ENCODE results near the gene MBD5. TPM values are rescaled to one million over a fixed set of nuclear protein-coding genes. Genes with fewer than 3 reads are reported as not detected.

Gene MBD5
- total and polyA plus RNA-seq, 4 donors = 5.7 to 140 (median 21.2) TPM

GRCh38 chr2:148106331-148106730, 85.4 kb downstream of the MBD5 start:
- no peaks in the 10 kb centered on the region for H3K4me1 ChIP-seq (ENCODE audit: control insufficient read depth in 5 of 5, insufficient read depth in 5 of 5, low read length in 5 of 5)
- H3K27me3 ChIP-seq (ENCODE audit: control insufficient read depth in 3 of 3, insufficient read depth in 3 of 3, low read length in 2 of 3) = no peaks in the 10 kb centered on the region
- no peak overlapping the region for H3K27ac ChIP-seq (ENCODE audit: low read depth in 1 of 2, low read length in 1 of 2)
- TF ChIP-seq CTCF (IDR thresholded peaks at IDR 0.05; ENCODE audit: control extremely low read depth, extremely low read depth) = no peak
- no peak overlapping the region for H3K4me3 ChIP-seq
- DNase-seq (no peak), ATAC-seq (ENCODE audit: insufficient read depth, low FRiP score) (no peak)
- peaks cover 0 to 3% (median 0%) of the 10 kb centered on the region in 4 donors for H3K36me3 ChIP-seq (ENCODE audit: control insufficient read depth in 4 of 4, insufficient read depth in 4 of 4, low read length in 4 of 4)
- no peaks in the 10 kb centered on the region for H3K9me3 ChIP-seq (ENCODE audit: control insufficient read depth in 4 of 4, insufficient read depth in 3 of 4, low read length in 3 of 4)
- no peak overlapping the region for H3K9ac ChIP-seq (ENCODE audit: insufficient read depth in 1 of 2, low read length in 2 of 2)

GRCh38 chr2:148108385-148108784, 87.5 kb downstream of the MBD5 start:
- no peak for DNase-seq
- no peak for TF ChIP-seq CTCF (IDR thresholded peaks at IDR 0.05; ENCODE audit: control extremely low read depth, extremely low read depth)
- H3K27me3 ChIP-seq (ENCODE audit: control insufficient read depth in 3 of 3, insufficient read depth in 3 of 3, low read length in 2 of 3) = no peaks in the 10 kb centered on the region
- H3K4me3 ChIP-seq = no peak overlapping the region
- no peak overlapping the region for H3K9ac ChIP-seq (ENCODE audit: insufficient read depth in 1 of 2, low read length in 2 of 2)
- no peak for ATAC-seq (ENCODE audit: insufficient read depth, low FRiP score)
- H3K36me3 ChIP-seq (ENCODE audit: control insufficient read depth in 4 of 4, insufficient read depth in 4 of 4, low read length in 4 of 4) = peaks cover 0 to 3% (median 0%) of the 10 kb centered on the region in 4 donors
- H3K4me1 ChIP-seq (ENCODE audit: control insufficient read depth in 5 of 5, insufficient read depth in 5 of 5, low read length in 5 of 5) = peaks cover 0 to 3% (median 0%) of the 10 kb centered on the region in 5 donors
- H3K27ac ChIP-seq (ENCODE audit: low read depth in 1 of 2, low read length in 1 of 2) = no peak overlapping the region
- WGBS, 2 donors = 94 to 96% methylated on average over 5 of the region's 5 CpGs
- no peaks in the 10 kb centered on the region for H3K9me3 ChIP-seq (ENCODE audit: control insufficient read depth in 4 of 4, insufficient read depth in 3 of 4, low read length in 3 of 4)

- Histone ChIP-seq H3K9ac (ENCODE audit: insufficient read depth in 1 of 2, low read length in 2 of 2) (no peak overlapping the region), H3K4me1 (ENCODE audit: control insufficient read depth in 5 of 5, insufficient read depth in 5 of 5, low read length in 5 of 5) (peaks cover 0 to 3% (median 0%) of the 10 kb centered on the region in 5 donors), H3K4me3 (no peak overlapping the region), H3K9me3 (ENCODE audit: control insufficient read depth in 4 of 4, insufficient read depth in 3 of 4, low read length in 3 of 4) (no peaks in the 10 kb centered on the region), H3K27ac (ENCODE audit: low read depth in 1 of 2, low read length in 1 of 2) (no peak overlapping the region), H3K36me3 (ENCODE audit: control insufficient read depth in 4 of 4, insufficient read depth in 4 of 4, low read length in 4 of 4) (peaks cover 0 to 3% (median 0%) of the 10 kb centered on the region in 4 donors), H3K27me3 (ENCODE audit: control insufficient read depth in 3 of 3, insufficient read depth in 3 of 3, low read length in 2 of 3) (no peaks in the 10 kb centered on the region)
- no peak for TF ChIP-seq CTCF (IDR thresholded peaks at IDR 0.05; ENCODE audit: control extremely low read depth, extremely low read depth)
- DNase-seq = no peak
- no peak for ATAC-seq (ENCODE audit: insufficient read depth, low FRiP score)
- 70 to 71% methylated on average over 1 of the region's 1 CpG for WGBS, 2 donors
These were observed 89.3 kb downstream of the MBD5 start for GRCh38 chr2:148110184-148110583.

GRCh38 chr2:148122788-148123187, 101.9 kb downstream of the MBD5 start:
- no peaks in the 10 kb centered on the region for H3K27me3 ChIP-seq (ENCODE audit: control insufficient read depth in 3 of 3, insufficient read depth in 3 of 3, low read length in 2 of 3)
- DNase-seq (no peak), ATAC-seq (ENCODE audit: insufficient read depth, low FRiP score) (no peak)
- H3K4me3 ChIP-seq = no peak overlapping the region
- H3K36me3 ChIP-seq (ENCODE audit: control insufficient read depth in 4 of 4, insufficient read depth in 4 of 4, low read length in 4 of 4) = peaks cover 0 to 4% (median 3%) of the 10 kb centered on the region in 4 donors
- no peak overlapping the region for H3K9ac ChIP-seq (ENCODE audit: insufficient read depth in 1 of 2, low read length in 2 of 2)
- peaks cover 0 to 3% (median 0%) of the 10 kb centered on the region in 4 donors for H3K9me3 ChIP-seq (ENCODE audit: control insufficient read depth in 4 of 4, insufficient read depth in 3 of 4, low read length in 3 of 4)
- H3K4me1 ChIP-seq (ENCODE audit: control insufficient read depth in 5 of 5, insufficient read depth in 5 of 5, low read length in 5 of 5) = no peaks in the 10 kb centered on the region
- TF ChIP-seq CTCF (IDR thresholded peaks at IDR 0.05; ENCODE audit: control extremely low read depth, extremely low read depth) = no peak
- no peak overlapping the region for H3K27ac ChIP-seq (ENCODE audit: low read depth in 1 of 2, low read length in 1 of 2)
